ENCODE data around the gene MSH2.
"Not testable (repeated sequence)": the region's sequence is repeated elsewhere in the genome, so short reads cannot be mapped to it uniquely, and the experiment has no call there.

MSH2 gene

DNA sequence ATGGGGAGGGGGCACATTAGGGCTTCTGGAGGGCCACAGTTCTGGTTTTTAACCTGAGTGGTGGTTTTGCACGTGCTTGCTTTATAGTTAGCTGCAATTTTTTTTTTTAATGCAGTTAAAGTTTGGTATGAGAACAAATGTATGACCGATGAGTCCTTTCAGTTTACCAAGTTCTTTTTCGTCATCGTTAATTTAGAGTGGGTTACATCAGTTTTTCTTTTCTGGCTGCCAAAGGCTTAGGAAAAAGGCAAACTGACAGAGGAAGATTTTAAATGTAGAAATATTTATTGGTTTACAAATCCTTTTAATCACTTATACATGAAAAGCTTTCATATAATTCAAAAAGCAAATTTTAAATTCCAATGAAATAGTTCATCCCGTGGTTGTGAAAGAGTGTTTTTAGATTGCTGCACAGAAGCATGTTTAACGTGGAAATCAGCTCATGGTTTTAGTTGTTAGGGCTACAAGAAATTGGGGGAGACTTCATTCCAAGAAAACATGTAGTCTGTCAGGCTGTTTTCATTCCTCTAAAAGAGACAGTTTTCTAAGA, 82.9 kb downstream of the MSH2 start:
- no peak for DNase-seq

DNA sequence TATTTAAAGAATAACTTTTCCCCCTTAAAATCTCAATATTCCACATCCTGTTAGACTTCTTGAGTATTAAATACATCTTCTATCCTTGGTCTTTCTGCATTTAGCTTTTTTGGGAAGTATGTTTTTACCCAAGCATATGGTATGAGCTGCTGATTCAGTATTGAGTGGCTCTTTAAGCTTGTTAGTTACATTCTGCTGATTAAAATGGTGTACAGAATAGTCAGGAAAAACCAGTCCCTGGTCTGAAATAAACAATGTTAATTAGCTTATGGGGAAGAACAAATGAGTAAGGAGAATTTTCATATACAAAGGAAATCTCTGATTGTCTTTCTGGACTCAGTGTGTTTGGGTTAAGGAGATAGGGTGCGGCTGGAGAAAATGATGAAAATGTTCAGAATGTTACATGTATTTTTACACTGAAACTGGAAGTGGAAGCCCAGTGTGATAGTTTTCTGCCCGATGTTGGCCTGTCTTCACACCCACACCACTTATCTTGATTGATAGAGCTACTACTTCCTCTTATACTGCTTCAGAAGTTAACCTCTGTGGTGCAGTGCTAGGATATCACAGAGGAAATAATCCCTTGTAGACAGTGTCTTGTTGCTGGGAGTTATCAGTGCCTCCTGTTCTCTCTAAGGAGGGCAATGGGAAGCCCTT, 84.0 kb downstream of the MSH2 start:
- DNase-seq: no peak

DNA sequence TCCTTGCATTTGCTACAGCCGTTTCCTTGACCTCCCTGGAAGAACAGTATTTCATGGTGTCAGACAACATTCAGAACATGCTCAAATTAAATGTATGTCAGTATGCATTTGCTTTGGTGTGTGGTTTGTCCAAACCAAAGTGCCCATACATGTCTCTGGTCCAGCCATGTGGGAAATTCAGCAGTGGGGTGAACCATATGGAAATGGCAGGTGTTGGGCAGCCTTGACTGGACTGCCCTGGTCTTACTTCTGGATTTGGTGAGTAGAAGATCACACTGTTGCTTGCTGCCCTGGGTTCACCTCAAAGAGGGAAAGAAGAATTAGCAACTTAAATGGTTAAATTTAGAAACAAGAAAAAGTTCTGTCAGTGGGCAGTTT, 84.5 kb downstream of the MSH2 start:
- DNase-seq: no peak

DNA sequence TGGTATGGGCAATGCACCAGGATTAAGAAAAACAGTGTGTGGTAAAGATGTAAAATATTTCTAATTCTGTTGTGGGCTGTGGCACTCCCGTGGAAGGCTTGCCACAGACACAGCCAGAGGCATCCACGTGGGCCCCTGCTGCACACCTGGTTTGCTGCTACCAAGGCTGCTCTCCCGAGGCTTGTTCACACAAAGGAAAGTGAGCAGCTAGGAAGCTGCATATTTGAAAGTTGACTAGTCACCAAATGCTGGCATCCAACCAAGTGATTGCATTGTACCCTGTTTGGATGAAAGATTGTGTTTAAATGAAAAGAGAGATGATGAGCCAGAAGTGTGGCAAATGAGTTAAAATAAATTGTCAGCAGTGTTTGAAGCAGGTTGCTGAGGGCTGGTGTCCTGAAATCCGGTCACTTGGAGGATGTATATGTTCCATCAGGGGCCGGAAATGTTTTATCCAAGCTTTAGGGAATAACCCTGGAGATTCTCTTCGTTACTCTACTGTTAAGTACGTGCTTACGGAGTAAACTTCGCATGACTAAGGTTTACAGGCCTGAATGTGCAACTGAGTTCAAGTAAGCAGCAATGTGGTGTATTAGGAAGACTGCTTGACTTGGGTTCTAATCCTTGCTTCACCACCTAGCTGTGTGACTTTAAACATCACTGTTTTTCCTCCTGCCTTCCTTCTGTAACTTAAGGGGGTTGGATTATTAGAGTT, 86.1 kb downstream of the MSH2 start:
- no peak for DNase-seq

DNA sequence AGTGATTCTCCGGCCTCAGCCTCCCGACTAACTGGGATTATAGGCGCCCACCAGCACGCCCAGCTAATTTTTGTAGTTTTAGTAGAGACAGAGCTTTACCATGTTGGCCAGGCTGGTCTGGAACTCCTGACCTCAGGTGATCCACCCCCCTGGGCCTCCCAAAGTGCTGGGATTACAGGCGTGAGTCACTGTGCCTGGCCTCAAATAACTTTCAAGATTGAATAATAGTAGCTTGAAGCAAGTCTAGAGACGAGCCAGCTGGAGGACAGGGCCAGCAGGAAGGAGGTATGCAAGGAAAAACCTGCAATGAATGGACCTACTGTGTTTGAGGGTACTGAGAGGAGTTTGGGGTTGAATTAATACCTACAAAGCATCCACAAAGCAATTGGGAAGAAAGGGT, 87.5 kb downstream of the MSH2 start:
- no peak for DNase-seq

DNA sequence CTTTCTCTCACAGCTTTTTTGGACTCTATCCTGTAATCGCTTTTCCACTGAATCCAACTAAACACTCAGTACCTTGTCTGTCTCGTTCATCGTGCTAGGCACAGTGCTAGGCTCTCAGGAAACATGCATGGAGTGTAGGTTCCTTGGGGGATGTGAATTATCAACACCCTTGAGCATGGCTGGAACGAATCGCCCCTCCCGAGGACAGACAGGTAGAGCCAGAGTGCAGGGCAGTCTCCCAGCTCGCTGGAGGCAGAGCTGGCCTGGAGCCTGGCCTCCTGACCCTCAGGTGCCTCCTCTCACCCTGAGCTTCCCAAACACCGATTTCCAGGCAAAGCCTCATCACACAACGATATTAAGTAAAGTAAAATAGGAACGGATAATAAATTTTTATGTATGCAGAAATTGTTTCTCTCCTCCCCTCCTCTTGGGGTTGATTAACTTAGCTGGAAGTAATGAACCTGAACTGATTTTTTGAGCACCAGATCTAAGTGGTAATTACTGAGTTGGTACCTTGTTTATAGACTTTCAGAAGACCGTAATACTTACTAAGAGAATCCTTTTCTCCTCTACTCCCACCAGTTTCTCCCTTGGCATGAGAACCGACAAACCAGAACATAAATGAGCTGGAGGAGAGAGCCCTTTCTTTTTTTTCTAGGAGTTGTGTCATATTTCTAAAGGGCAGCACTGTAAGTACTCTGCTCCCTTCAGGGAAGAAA, 90.5 kb downstream of the MSH2 start:
- no peak for DNase-seq

DNA sequence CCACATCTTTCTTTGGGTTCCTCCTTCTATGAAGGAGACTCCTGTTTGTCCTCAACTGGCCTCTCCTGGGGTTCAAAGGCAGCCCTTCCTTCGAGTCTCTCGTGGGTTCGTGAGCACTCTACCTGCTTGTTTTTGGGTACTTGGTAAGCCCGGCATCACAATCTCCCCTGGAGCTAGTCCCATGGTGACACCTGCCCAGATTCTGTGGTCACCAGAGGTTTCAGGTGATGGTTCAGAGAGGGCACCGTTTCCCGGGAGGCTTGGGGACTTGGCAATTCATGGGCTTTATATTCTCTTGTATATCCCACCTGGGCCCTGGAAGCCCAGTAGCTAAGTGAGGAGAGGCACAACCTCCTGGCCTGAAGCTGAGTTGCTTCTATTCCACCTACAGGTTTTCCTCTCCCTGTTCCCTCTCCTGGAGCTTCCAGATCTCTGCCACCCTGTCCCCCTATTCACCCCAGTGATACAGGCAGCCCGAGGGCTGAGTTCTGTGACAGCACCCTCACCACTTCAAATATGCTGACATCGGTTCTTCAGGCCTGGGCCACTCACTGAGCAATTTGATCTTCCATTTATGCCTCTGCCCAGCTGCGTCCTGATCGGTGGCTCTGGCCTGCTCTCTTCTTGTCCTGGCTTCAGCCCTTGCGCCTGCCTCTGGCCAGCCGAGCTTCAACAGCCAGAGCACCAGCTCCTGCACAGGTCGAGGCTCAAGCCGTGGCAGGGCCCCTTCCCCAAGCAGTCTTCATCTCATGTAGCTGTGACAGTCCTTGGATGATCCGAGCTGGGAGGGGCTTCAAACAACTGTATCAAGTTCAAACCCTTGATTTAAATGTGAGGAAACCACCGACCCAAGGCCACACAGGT, 91.5 kb downstream of the MSH2 start:
- no peak for DNase-seq

DNA sequence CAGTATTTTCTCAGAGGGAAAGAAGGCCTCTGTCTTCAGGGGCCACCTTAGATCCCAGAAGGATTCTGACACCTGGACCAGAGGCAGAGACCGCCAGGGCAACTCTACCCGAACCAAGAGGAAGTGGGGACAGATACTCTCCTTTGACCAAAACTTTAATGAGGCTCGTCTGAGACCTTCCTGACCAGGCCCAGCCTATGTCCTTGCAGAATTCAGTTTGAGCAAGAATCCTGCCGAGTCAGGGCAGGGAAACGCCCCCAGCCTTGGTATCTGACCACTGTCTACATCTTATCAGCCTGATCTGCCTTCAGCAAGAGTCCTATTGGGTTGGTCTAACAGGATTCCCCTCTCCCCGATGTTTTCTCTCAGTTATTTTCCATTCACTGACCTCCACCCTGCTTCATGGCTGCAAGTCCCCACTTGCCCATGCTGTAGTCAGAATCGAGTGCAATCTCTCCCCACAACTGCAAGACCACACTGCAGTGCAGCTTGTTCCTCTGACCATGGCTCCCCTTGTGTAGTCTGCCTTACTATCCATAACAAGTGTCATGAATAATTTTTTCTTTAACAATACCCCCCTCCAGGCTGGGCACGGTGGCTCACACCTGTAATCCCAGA, 95.0 kb downstream of the MSH2 start:
- no peak for DNase-seq

DNA sequence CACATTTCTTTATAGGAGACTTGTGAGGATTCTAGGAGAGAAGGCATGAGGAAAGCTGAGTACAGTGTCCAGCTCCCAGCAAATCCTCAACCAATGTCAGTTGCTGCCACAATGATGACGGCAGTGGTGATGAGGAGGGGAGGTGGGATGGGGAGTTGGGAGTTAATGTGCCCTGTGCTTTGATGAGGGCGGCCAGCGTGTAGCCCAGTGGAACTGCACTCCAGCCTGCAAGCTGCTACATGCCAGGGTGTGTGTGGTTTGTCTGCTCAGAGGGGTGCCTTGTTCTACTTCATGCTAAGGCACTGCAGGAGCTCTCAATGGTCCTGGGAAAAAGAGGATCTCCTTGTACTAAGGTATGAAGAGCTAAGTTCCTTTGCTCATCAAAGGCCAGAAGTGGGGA, 96.1 kb downstream of the MSH2 start:
- DNase-seq: no peak

DNA sequence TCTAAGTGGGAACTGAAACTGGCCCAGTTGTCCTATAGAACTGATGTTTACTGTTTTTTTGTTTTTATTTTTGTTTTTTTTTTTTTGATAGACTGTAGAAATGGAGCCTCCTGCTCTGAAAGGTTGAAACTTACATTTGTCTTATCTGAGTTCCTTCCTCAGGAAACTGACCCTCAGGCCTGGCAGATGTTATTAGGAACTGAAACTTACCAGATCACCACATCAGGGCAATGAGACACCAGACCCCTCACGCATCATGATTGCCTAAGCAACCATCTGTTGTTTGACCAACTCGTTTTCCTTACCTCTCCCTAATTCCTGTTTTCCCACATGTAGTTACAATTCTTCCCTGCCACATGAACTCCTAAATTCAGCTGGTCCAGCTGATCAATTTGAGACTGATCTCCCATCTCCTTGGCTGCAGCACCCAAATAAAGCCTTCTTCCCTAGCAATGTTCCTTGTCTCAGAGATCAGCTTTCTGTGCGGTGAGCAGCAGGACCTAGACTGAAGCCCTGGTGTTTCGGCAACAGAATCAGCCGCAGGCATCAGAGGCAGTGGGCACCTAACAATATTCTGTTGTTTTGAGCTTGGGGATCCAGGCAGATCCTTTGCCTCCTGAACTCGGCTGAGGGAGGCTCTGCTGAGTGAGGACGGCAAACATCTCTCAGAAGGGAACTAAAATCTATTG, 96.8 kb downstream of the MSH2 start:
- no peak for DNase-seq

DNA sequence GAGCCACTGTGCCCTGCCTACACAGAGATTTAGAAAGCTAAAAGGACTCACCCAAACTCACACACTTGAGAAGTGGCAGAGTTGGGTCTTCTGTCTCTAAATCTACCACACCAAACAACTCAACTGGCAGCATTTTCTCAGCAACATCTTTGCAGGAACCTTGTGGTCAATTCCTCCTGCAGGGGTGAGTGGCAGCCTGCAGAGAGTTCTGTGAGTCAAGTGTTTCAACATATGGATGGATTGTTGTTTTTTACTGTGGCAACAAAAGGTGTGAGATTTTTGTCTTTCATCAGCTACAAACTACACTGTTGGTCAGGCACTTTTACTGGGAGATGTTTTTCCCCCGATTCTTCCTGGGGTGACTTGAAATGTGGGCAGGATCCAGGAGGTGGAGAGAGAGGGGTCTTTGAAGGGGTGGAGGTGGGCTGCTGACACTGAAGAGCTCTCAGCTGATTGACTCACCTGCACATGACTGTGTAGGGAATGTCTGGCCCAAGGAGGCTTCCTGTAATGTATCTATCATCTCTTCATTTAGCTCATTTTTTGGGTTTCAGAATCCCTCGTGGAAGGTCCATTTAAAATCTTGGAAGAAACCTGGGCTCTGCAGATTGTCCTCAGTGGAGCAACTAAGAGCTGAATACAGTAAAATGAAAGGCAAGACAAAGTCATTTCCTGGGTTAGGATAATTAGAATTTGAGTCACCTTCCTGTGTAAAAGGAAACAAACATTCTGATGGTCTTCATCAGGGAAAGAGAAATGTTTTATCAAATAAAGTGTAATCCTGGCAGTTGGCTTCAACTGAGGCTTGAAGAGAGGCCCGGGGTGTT, 98.6 kb downstream of the MSH2 start:
- no peak for DNase-seq

DNA sequence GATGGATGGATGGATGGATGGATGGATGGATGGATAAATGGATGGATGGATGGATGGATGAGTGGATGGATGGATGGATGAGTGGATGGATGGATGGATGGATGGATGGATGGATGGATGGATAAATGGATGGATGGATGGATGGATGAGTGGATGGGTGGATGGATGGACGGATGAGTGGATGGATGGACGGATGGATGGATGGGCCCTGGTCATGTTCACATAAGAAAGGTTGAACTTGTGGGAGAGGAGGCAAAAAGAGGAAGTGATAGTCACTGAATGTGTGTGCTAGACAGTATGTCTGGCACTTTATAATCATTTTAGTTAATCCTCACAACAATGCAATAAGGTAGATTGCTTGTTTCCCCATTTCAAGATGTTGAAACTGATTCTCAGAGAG, 99.5 kb downstream of the MSH2 start:
- DNase-seq: not testable (repeated sequence)

DNA sequence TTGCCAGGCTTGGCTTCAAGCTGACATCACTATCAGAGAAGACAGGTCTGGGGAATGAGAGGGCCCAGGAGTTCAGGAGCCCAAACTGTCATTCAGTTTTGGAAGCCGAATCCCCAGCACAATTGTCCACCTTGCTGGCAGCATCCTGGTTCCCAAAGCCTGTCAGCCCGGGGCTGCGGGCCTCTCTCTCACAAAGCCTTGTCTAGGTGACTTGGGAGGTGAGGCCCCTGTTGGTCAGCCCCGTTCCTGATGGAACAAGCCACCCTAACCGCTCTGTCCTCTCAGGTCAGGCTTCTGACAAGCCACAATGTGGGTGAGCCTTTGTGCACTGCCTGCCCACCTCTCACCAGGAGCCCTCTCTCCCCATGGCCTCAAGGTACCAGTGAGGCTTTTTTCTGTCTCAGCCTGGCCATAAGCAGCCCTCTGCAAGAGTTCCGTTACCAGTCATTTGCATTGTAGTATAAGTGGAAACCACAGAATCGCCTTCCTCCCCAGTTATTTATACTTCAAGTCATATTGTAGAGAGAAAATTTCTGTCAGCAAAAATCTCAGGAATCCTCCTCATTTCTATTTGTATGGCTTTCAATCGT, 100.6 kb downstream of the MSH2 start:
- DNase-seq: no peak

DNA sequence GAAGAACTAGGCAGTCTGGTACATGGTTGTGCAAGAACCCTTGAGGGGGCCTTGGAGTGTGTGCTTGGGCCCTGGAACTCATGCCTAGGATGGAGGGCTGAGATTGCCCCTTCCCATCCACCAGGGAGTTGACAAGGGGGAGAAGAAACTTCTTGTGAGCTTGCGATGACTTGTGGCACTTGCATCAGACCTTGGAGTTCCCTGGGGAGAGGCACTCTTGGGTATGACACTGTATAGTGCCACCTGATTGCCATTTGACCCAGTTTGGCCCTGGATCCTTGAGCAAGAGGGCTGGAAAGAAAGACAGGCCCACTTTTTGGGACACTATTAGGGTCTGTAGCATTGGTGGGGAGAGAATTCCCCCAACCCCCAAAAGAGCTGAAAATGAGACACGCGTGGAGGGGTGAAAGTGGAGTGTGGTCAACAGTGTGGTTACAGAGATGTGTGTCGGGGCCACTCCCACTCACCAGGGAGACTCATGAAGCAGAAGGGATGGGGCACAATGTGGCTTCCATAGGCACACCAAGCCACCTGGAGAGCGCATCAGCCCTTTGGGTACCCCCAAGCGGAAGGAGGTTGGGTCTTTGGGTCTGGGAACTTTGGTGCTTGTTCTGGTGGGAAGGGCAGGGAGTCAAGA, 101.3 kb downstream of the MSH2 start:
- DNase-seq: no peak

DNA sequence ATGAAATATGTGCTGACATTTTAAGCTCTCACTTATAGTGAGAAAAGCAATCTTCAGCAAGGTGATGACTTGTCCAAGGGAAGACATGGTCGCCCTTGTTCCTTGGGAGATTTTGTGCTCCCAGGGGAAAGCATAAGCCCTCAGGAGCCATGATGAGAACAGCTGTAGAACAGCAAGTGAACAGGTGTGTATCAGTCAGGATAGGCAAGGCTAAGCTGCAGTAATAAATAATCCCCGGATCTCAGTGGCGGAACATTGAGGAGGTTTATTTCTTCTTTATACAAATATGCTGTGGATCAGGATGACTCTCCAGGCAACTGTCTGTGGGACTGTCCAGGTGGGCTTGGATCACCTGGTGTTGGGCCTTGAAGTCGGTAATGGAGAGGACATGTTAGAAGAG, 103.1 kb downstream of the MSH2 start:
- DNase-seq: no peak

DNA sequence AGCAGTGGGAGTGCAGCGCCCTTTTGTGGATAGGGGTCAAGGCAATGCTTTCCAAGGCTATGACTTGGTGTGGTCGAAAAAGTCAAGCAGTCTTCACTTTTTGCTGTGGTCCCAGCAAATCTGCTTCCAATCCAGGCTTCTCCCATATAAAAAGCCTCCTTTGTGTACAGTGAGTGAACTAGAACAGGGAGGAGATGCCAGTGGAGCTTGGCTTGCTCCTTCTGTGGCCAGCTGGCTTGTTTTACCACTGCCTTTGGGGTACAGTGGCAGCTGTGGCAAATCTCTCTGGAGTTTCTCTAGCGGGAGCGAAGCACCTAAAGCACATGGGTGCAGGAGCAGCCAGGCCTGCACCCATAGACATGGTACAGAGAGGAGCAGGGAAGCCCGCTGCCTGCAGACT, 103.5 kb downstream of the MSH2 start:
- DNase-seq: no peak

DNA sequence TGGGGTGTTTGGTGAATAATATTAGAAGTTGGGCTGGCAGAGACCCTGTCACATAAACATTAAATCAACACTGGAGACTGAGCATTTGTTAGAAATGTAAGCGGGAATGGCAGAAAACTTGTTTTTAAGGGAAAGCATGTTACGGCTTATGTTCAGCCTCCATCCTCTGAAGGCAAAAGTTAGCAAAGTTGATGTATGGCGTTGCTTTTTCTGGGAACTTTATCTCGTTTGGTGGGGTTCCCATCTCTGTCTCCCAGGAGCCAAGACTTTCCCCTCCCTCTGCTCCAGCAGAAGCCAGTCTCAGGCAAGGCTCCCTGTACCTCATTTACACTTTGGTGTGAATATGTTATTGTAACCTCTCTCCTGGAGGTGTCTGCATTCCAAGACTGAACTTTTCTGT, 105.1 kb downstream of the MSH2 start:
- no peak for DNase-seq

DNA sequence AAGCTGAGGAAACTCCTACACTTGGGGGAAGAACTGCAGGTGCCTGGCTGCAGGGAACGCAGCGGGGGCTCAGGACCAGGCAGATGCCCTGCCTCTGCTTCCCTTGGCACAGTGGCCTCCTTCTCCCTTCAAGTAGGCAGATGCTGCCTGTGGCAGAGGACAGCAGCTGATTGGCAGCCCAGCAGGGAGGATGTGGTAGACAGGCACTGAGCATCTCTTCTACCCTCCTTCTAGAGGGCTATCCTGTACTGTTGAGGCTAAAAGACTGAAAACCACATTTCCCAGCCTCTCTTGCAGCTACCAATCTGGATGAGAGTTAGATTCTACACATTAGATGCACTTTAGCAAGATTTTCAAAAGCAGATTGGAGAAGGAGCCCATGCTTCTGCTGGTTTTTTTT, 105.7 kb downstream of the MSH2 start:
- no peak for DNase-seq

DNA sequence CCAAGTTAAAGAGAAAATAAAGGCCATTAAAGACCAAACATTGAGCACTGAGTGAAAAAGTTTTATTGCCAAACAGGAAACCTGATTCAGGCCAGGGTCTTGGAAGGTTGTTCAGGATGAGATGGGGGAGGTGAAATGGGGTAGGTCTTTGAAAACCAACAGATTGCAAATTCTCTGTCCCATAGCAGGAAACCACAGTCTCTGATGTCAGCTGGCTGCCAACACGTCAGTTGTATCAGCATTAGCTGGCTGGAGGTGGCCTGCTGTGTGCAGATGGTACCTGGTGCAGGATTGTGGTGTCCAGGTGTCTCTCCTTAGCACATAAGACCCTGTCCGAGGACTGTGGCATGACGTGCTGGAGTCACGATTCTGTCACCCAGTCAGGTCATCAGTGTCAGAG, 106.3 kb downstream of the MSH2 start:
- DNase-seq: no peak

DNA sequence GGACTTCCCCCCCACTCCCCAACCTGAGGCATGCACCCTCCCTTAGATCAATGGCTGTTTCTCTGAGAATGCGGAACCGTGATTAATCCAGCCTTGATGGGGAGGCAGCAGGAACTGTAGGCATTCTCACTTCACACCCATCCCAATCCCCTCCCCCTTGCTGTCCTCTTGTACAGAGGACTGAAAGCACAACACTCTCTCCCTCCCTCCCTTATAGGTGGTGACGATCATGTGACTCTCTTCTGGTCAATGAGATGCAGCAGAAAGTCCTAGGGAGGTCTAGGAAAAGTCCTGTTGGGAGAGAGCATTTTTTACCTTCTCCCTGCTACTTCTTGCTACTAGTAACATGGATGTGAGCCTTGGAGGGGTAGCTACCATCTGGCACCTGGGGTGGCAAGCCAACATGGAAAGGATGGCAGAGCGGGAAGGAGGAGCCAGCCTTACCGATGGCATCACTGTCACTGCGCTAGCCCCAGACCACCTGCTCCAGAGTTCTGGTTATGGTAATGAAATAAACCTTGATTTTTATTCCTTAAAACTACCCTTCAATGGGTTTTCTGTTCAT, 106.9 kb downstream of the MSH2 start:
- DNase-seq: no peak
